HEK293 (cell line): ENCODE measurements around the gene CEP20.

Experiments used
- CTCF ChIA-PET: fragments of 350-600 bp; formaldehyde crosslinking; extraction: SDS; loops from one replicate; lab custom pipeline; 2021; ENCODE audit warnings: antibody characterized with exemption; lab: Yijun Ruan, JAX
- POLR2A ChIA-PET: fragments of 300-600 bp; formaldehyde crosslinking; extraction: SDS; loops from one replicate; lab custom pipeline; 2020; ENCODE audit warnings: antibody characterized with exemption, inconsistent platforms; lab: Yijun Ruan, JAX
- H3K27ac ChIP-seq: fragments of 200-500 bp; sonication (Bioruptor generic); 2 replicates; pipeline ENCODE4 v1.5.1; 2014; ENCODE audit warnings: low read depth, low read length, control low read depth, inconsistent platforms; ENCODE audit errors: extremely low read depth
- H3K36me3 ChIP-seq, 2 experiments: fragments of 200-500 bp in 1 of 2; sonication (Bioruptor generic) in 1 of 2; 1 replicate in 1 of 2; 2 replicates in 1 of 2; pipeline ENCODE4 v1.5.1; 2014 to 2017; ENCODE audit warnings: inconsistent platforms in 2 of 2, low read length in 2 of 2; ENCODE audit not compliant: control insufficient read depth in 2 of 2, insufficient read depth in 1 of 2
- H3K4me1 ChIP-seq: fragments of 200-500 bp; sonication (Bioruptor generic); 2 replicates; pipeline ENCODE4 v1.5.1; 2014; ENCODE audit warnings: mild to moderate bottlenecking, low read length, inconsistent platforms; ENCODE audit not compliant: control insufficient read depth, insufficient read depth
- H3K4me3 ChIP-seq: 2 replicates; pipeline ENCODE4 v1.5.1; 2011; ENCODE audit warnings: low read depth, mild to moderate bottlenecking, control low read depth, low read length, moderate library complexity
- H3K9me3 ChIP-seq: fragments of 200-500 bp; sonication (Bioruptor generic); 2 replicates; pipeline ENCODE4 v1.5.1; 2014; ENCODE audit warnings: low read depth, low read length, inconsistent platforms; ENCODE audit not compliant: control insufficient read depth, insufficient read depth
- AEBP2 ChIP-seq: fragments of 450-650 bp; formaldehyde crosslinking; IDR thresholded peaks from 2 replicates; pipeline ENCODE4 v1.5.1; 2016; ENCODE audit warnings: missing biosample characterization, missing genetic modification characterization, borderline replicate concordance
- FEZF1 ChIP-seq: fragments of 450-650 bp; formaldehyde crosslinking; IDR thresholded peaks from 2 replicates; pipeline ENCODE4 v1.5.1; 2016; ENCODE audit warnings: missing biosample characterization, missing genetic modification characterization
- INSM2 ChIP-seq: fragments of 450-650 bp; formaldehyde crosslinking; IDR thresholded peaks from 2 replicates; pipeline ENCODE4 v1.5.1; 2016; ENCODE audit warnings: missing biosample characterization, missing genetic modification characterization
- PATZ1 ChIP-seq: fragments of 450-650 bp; formaldehyde crosslinking; IDR thresholded peaks from 2 replicates; pipeline ENCODE4 v1.5.1; 2016; ENCODE audit warnings: missing biosample characterization, missing genetic modification characterization
- PBX3 ChIP-seq: sonication (generic); formaldehyde crosslinking; IDR thresholded peaks from 2 replicates; pipeline ENCODE4 v1.8.1; 2022; ENCODE audit warnings: mild to moderate bottlenecking, moderate library complexity, missing genetic modification reagents
- PRDM1 ChIP-seq: fragments of 450-650 bp; formaldehyde crosslinking; IDR thresholded peaks from 2 replicates; pipeline ENCODE4; 2016; ENCODE audit warnings: missing biosample characterization, missing genetic modification characterization
- SP3 ChIP-seq: fragments of 450-650 bp; formaldehyde crosslinking; IDR thresholded peaks from 2 replicates; pipeline ENCODE4 v1.5.1; 2016; ENCODE audit warnings: missing biosample characterization, missing genetic modification characterization
- ZFHX2 ChIP-seq: fragments of 450-650 bp; formaldehyde crosslinking; conservative IDR thresholded peaks from 2 replicates; pipeline ENCODE4 v1.5.1; 2016; ENCODE audit warnings: missing biosample characterization, missing genetic modification characterization
- ZFP37 ChIP-seq: fragments of 450-650 bp; formaldehyde crosslinking; IDR thresholded peaks from 2 replicates; pipeline ENCODE4 v1.5.1; 2016; ENCODE audit warnings: missing biosample characterization, missing genetic modification characterization
- ZFP69B ChIP-seq: fragments of 450-650 bp; formaldehyde crosslinking; IDR thresholded peaks from 2 replicates; pipeline ENCODE4 v1.5.1; 2016; ENCODE audit warnings: missing biosample characterization, missing genetic modification characterization
- ZIC2 ChIP-seq: fragments of 450-650 bp; formaldehyde crosslinking; IDR thresholded peaks from 2 replicates; pipeline ENCODE4 v1.5.1; 2016; ENCODE audit warnings: missing biosample characterization, missing genetic modification characterization
- ZNF138 ChIP-seq: fragments of 450-650 bp; formaldehyde crosslinking; IDR thresholded peaks from 2 replicates; pipeline ENCODE4 v1.5.1; 2016; ENCODE audit warnings: missing biosample characterization, missing genetic modification characterization, borderline replicate concordance
- ZNF2 ChIP-seq: fragments of 450-650 bp; formaldehyde crosslinking; IDR thresholded peaks from 2 replicates; pipeline ENCODE4 v1.5.1; 2016; ENCODE audit warnings: missing biosample characterization, missing genetic modification characterization
- ZNF302 ChIP-seq: fragments of 450-650 bp; formaldehyde crosslinking; IDR thresholded peaks from 2 replicates; pipeline ENCODE4 v1.5.1; 2016; ENCODE audit warnings: missing biosample characterization, missing genetic modification characterization, low read depth
- ZNF341 ChIP-seq: fragments of 450-650 bp; formaldehyde crosslinking; IDR thresholded peaks from 2 replicates; pipeline ENCODE4; 2016; ENCODE audit warnings: low read depth, missing biosample characterization, missing genetic modification characterization
- ZNF366 ChIP-seq: fragments of 450-650 bp; formaldehyde crosslinking; conservative IDR thresholded peaks from 2 replicates; pipeline ENCODE4 v1.5.1; 2016; ENCODE audit warnings: missing biosample characterization, missing genetic modification characterization
- ZNF398 ChIP-seq: fragments of 450-650 bp; formaldehyde crosslinking; IDR thresholded peaks from 2 replicates; pipeline ENCODE4 v1.5.1; 2017; ENCODE audit warnings: missing biosample characterization, missing genetic modification characterization
- ZNF518A ChIP-seq: fragments of 450-650 bp; formaldehyde crosslinking; conservative IDR thresholded peaks from 2 replicates; pipeline ENCODE4 v1.5.1; 2016; ENCODE audit warnings: low read depth, missing biosample characterization, missing genetic modification characterization
- ZNF660 ChIP-seq: fragments of 450-650 bp; IDR thresholded peaks from 2 replicates; pipeline ENCODE4 v1.5.1; 2018; ENCODE audit warnings: missing biosample characterization, mild to moderate bottlenecking, missing genetic modification characterization
- ZNF707 ChIP-seq: fragments of 450-650 bp; formaldehyde crosslinking; IDR thresholded peaks from 2 replicates; pipeline ENCODE4 v1.5.1; 2016; ENCODE audit warnings: missing biosample characterization, missing genetic modification characterization
- ZSCAN16 ChIP-seq: fragments of 450-650 bp; formaldehyde crosslinking; IDR thresholded peaks from 2 replicates; pipeline ENCODE4 v1.5.1; 2016; ENCODE audit warnings: missing biosample characterization, missing genetic modification characterization
- ZSCAN23 ChIP-seq: fragments of 450-650 bp; formaldehyde crosslinking; IDR thresholded peaks from 2 replicates; pipeline ENCODE4 v1.5.1; 2016; ENCODE audit warnings: missing biosample characterization, missing genetic modification characterization

CEP20 gene

GRCh38 chr16:15834502-15834901 lies 53.9 kb downstream of the CEP20 start:
- POLR2A ChIA-PET: no interaction called here
- no peak overlapping the region for H3K4me3 ChIP-seq
- TF ChIP-seq INSM2: no peak
- no peak for TF ChIP-seq SP3 (tag by site-specific recombination)
- TF ChIP-seq ZSCAN23: no peak
- TF ChIP-seq ZNF138: no peak
- no peak for TF ChIP-seq ZFP69B (tag by site-specific recombination)
- TF ChIP-seq ZSCAN16 (tag by site-specific recombination): no peak
- TF ChIP-seq ZNF366: no peak
- TF ChIP-seq ZIC2 (tag by site-specific recombination): no peak
- no peak for TF ChIP-seq ZNF341 (tag by site-specific recombination)
- no peak for TF ChIP-seq ZNF302 (tag by site-specific recombination)
- TF ChIP-seq ZNF398 (tag by site-specific recombination): no peak
- no peak for TF ChIP-seq AEBP2 (tag by site-specific recombination)
- no peak for TF ChIP-seq ZFHX2 (tag by site-specific recombination)
- TF ChIP-seq ZNF2 (tag by site-specific recombination): no peak
- no peak for TF ChIP-seq ZNF707
- TF ChIP-seq ZFP37 (tag by site-specific recombination): no peak
- H3K9me3 ChIP-seq: no peaks in the 10 kb centered on the region
- CTCF ChIA-PET: interaction anchor here (0.6 to 1.5 kb wide), 5 partner anchors 10 to 51 kb away, joined by 3 to 9 read pairs (median 4); no protein-coding TSS in a partner anchor
- no peaks in the 10 kb centered on the region for H3K36me3 ChIP-seq
- no peak overlapping the region for H3K27ac ChIP-seq
- no peaks in the 10 kb centered on the region for H3K4me1 ChIP-seq

- H3K27ac ChIP-seq: no peak overlapping the region
- no peaks in the 10 kb centered on the region for H3K9me3 ChIP-seq
- no peak overlapping the region for H3K4me3 ChIP-seq
- H3K36me3 ChIP-seq: no peaks in the 10 kb centered on the region
- ChIA-PET CTCF (interaction anchor here (0.6 to 1.5 kb wide), 4 partner anchors 9 to 217 kb away, joined by 3 to 9 read pairs (median 4); no protein-coding TSS in a partner anchor), POLR2A (no interaction called here)
- no peaks in the 10 kb centered on the region for H3K4me1 ChIP-seq
- no peak for TF ChIP-seq ZNF518A
- TF ChIP-seq PATZ1 (tag by site-specific recombination): no peak
- no peak for TF ChIP-seq PBX3 (CRISPR knock-in tag)
- no peak for TF ChIP-seq PRDM1 (tag by site-specific recombination)
- TF ChIP-seq FEZF1 (tag by site-specific recombination): no peak
- no peak for TF ChIP-seq ZNF660 (tag by site-specific recombination)
Measured at GRCh38 chr16:15833541-15833940, 54.9 kb downstream of the CEP20 start.
